Suprapubic skin (tissue), 3 donors: ENCODE results near the gene CYTH3.

Source experiments
- CTCF ChIP-seq, 2 donors: fragments of 200-600 bp in 1 of 2; fragments of 450-650 bp in 1 of 2; sonication (generic) in 1 of 2; IDR thresholded peaks; one replicate each; pipeline ENCODE4 v1.5.1; 2016 to 2019; ENCODE audit warnings: antibody characterized with exemption in 2 of 2, mild to moderate bottlenecking in 1 of 2, moderate library complexity in 1 of 2
- EP300 ChIP-seq: sonication (generic); formaldehyde crosslinking; IDR thresholded peaks from one replicate; pipeline ENCODE4 v1.6.1; 2017; ENCODE audit warnings: antibody characterized with exemption
- POLR2A ChIP-seq, 2 donors: fragments of 450-650 bp; IDR thresholded peaks; one replicate each; pipeline ENCODE4 v1.6.1; 2017; ENCODE audit warnings: antibody characterized with exemption in 2 of 2, mild to moderate bottlenecking in 2 of 2, moderate library complexity in 2 of 2

DNA sequence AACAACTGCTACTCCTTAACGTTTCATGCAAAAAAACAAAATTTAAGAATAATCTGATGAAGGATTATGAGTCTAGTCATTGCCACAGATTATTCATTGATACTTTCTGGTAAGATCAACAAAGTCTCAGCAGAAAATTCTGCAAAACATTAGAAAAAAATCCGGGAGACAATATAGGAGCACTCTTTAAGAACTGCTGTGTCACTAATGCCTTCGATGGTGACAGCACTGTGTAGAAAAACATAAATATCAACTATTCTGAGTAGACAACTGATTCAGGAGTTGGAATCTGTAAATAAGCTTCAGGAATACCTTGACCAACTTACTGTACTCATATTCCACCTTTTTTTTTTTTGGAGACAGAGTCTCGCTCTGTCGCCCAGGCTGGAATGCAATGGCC, 69.0 kb downstream of the CYTH3 start:
- TF ChIP-seq CTCF (IDR thresholded peaks at IDR 0.05) (no peak), EP300 (no peak), POLR2A (IDR thresholded peaks at IDR 0.05) (no peak)
